Measurements from ENCODE around the gene HOXA4. TPM values are rescaled to one million over a fixed set of nuclear protein-coding genes. Genes with fewer than 3 reads are reported as not detected.

Gene HOXA4
- total and polyA plus RNA-seq, 2 experiments from 2014 or later = not detected

DNA sequence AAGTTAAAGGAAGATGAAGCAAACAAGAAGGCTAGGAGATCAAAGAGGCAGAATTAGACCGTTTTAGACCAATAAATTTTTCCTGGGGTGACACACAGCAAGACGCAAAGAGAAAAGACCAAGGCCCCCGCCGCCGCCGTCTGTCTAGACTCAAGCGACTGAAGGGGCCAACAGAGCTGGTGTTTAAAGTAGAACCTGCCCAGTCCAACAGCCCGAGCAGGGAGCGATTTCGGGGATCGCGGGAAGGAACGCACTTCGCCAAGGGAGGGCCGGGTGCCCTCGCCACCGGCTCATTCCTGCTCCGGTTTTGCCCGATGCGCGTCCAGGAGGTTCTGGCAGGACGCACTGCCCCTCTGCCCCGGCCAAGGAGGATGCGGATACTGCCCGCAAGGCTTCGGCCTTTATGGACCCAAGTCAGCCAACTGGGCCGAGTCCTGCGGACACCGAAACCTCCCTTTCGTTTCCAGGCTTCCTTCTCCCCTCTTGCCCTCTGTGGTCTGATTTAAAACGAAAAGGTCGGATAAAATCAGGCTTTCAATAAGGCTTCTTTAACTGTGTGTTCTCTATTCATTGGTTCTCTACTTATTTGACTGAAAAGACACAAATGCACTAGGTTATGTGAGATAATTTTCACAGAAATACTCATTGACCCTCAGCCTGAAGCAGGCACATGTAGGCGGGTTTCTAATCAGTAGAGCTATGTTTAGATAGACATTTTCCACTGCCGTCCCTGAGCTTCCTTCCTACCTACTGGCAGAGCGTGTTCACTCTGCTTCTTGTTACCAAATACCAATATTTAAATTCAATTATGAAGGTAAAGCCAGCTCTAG, 28.1 kb upstream of the HOXA4 start:
- Mint-ChIP-seq H3K27me3 (ENCODE audit: insufficient read depth, low read depth, poor library complexity) (peaks cover 99% of the 10 kb centered on the region), H3K27ac (no peak overlapping the region), H3K4me1 (peaks cover 11% of the 10 kb centered on the region), H3K9me3 (peaks cover 12% of the 10 kb centered on the region; the same call in 2 of the 3 replicates), H3K4me3 (no peak overlapping the region; the same call in 2 of the 3 replicates), H3K36me3 (ENCODE audit: low read depth) (no peaks in the 10 kb centered on the region; the same call in 2 of the 3 replicates)
- Histone ChIP-seq H3K27me3 (ENCODE audit: insufficient read depth) (peaks cover 100% of the 10 kb centered on the region), H3K36me3 (ENCODE audit: insufficient read depth) (no peaks in the 10 kb centered on the region), H4K20me1 (replicated peaks; ENCODE audit: insufficient read depth) (peaks cover 48% of the 10 kb centered on the region), H3K27ac (ENCODE audit: low read depth) (no peak overlapping the region), H3K4me2 (no peak overlapping the region), H3K4me3 (no peak overlapping the region), H3K9me2 (ENCODE audit: insufficient read depth) (no peaks in the 10 kb centered on the region), H3K79me2 (replicated peaks; ENCODE audit: insufficient read depth) (no peaks in the 10 kb centered on the region), H3F3A (replicated peaks; ENCODE audit: low read depth) (peaks cover 19% of the 10 kb centered on the region), H2AFZ (no peak overlapping the region), H3K4me1 (ENCODE audit: insufficient read depth) (peaks cover 4% of the 10 kb centered on the region; the same call in 1 of the 2 replicates)
- DNase-seq (ENCODE audit: low spot score) (peak; percentile 46), ATAC-seq (no peak)
- TF ChIP-seq, protein P1, sequence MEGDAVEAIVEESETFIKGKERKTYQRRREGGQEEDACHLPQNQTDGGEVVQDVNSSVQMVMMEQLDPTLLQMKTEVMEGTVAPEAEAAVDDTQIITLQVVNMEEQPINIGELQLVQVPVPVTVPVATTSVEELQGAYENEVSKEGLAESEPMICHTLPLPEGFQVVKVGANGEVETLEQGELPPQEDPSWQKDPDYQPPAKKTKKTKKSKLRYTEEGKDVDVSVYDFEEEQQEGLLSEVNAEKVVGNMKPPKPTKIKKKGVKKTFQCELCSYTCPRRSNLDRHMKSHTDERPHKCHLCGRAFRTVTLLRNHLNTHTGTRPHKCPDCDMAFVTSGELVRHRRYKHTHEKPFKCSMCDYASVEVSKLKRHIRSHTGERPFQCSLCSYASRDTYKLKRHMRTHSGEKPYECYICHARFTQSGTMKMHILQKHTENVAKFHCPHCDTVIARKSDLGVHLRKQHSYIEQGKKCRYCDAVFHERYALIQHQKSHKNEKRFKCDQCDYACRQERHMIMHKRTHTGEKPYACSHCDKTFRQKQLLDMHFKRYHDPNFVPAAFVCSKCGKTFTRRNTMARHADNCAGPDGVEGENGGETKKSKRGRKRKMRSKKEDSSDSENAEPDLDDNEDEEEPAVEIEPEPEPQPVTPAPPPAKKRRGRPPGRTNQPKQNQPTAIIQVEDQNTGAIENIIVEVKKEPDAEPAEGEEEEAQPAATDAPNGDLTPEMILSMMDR (conservative IDR thresholded peaks at IDR 0.05; ENCODE audit: low read depth in 2 of 2) = no peak
- TF ChIP-seq EZH2 (IDR thresholded peaks at IDR 0.05; ENCODE audit: low read depth, unreplicated experiment) (peak; percentile 97), EZH2phosphoT487 (IDR thresholded peaks at IDR 0.05; ENCODE audit: unreplicated experiment) (peak; percentile 73)
- TF ChIP-seq, protein P2, sequence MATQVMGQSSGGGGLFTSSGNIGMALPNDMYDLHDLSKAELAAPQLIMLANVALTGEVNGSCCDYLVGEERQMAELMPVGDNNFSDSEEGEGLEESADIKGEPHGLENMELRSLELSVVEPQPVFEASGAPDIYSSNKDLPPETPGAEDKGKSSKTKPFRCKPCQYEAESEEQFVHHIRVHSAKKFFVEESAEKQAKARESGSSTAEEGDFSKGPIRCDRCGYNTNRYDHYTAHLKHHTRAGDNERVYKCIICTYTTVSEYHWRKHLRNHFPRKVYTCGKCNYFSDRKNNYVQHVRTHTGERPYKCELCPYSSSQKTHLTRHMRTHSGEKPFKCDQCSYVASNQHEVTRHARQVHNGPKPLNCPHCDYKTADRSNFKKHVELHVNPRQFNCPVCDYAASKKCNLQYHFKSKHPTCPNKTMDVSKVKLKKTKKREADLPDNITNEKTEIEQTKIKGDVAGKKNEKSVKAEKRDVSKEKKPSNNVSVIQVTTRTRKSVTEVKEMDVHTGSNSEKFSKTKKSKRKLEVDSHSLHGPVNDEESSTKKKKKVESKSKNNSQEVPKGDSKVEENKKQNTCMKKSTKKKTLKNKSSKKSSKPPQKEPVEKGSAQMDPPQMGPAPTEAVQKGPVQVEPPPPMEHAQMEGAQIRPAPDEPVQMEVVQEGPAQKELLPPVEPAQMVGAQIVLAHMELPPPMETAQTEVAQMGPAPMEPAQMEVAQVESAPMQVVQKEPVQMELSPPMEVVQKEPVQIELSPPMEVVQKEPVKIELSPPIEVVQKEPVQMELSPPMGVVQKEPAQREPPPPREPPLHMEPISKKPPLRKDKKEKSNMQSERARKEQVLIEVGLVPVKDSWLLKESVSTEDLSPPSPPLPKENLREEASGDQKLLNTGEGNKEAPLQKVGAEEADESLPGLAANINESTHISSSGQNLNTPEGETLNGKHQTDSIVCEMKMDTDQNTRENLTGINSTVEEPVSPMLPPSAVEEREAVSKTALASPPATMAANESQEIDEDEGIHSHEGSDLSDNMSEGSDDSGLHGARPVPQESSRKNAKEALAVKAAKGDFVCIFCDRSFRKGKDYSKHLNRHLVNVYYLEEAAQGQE (IDR thresholded peaks at IDR 0.05; ENCODE audit: unreplicated experiment) = no peak

DNA sequence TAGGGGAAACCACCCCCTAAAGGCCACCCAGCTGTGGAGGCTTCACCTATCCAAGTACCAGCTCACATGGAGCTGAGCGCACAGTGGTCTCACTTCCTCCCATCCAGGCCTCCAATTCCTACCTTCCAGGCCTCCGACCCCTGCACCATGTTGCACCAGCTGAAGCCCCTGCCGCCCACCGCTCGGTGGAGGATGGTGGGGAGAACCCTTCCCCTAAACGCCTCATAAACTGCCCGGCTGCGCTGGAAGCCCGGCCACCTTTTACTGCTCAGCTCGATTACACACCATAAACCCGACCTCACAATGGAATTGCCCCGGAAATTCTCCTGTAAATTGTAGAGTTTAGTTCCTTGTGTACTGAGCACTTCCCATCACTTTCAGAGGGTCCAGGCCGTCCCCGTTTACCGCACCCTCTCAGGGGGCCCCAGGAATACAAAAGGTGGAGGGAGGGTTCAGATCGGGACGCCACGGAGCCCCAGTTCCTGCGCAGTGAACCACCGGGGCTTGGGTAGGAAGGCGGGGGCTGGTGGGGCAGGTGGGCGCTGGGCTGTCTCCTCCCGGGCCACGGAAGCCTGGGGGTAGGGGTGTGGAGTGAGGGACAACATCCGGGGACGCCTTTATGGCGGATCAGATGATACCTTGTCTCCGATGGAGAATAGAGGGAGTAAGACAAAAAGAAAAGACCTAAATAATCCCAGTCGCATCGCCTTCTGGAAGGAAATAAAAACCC, 27.3 kb upstream of the HOXA4 start:
- Histone ChIP-seq H3K9me2 (ENCODE audit: insufficient read depth) (no peaks in the 10 kb centered on the region), H3K36me3 (ENCODE audit: insufficient read depth) (no peaks in the 10 kb centered on the region), H4K20me1 (replicated peaks; ENCODE audit: insufficient read depth) (peaks cover 50% of the 10 kb centered on the region), H3K79me2 (replicated peaks; ENCODE audit: insufficient read depth) (no peaks in the 10 kb centered on the region), H3F3A (replicated peaks; ENCODE audit: low read depth) (peaks cover 24% of the 10 kb centered on the region), H3K4me3 (no peak overlapping the region), H2AFZ (no peak overlapping the region), H3K4me1 (ENCODE audit: insufficient read depth) (peaks cover 4% of the 10 kb centered on the region; the same call in 1 of the 2 replicates), H3K27me3 (ENCODE audit: insufficient read depth) (peaks cover 100% of the 10 kb centered on the region), H3K4me2 (no peak overlapping the region), H3K27ac (ENCODE audit: low read depth) (no peak overlapping the region)
- Mint-ChIP-seq H3K27ac (no peak overlapping the region), H3K36me3 (ENCODE audit: low read depth) (no peaks in the 10 kb centered on the region; the same call in 2 of the 3 replicates), H3K4me1 (peaks cover 11% of the 10 kb centered on the region), H3K27me3 (ENCODE audit: insufficient read depth, low read depth, poor library complexity) (peaks cover 99% of the 10 kb centered on the region), H3K9me3 (peaks cover 12% of the 10 kb centered on the region; the same call in 2 of the 3 replicates), H3K4me3 (no peak overlapping the region; the same call in 2 of the 3 replicates)
- no peak for DNase-seq (ENCODE audit: low spot score)
- TF ChIP-seq EZH2phosphoT487 (IDR thresholded peaks at IDR 0.05; ENCODE audit: unreplicated experiment) (peak; percentile 87), EZH2 (IDR thresholded peaks at IDR 0.05; ENCODE audit: low read depth, unreplicated experiment) (peak; percentile 92)
- TF ChIP-seq, protein P1 (conservative IDR thresholded peaks at IDR 0.05; ENCODE audit: low read depth in 2 of 2) = no peak
- TF ChIP-seq, protein P2 (IDR thresholded peaks at IDR 0.05; ENCODE audit: unreplicated experiment) = no peak
- TF ChIP-seq, protein P3, sequence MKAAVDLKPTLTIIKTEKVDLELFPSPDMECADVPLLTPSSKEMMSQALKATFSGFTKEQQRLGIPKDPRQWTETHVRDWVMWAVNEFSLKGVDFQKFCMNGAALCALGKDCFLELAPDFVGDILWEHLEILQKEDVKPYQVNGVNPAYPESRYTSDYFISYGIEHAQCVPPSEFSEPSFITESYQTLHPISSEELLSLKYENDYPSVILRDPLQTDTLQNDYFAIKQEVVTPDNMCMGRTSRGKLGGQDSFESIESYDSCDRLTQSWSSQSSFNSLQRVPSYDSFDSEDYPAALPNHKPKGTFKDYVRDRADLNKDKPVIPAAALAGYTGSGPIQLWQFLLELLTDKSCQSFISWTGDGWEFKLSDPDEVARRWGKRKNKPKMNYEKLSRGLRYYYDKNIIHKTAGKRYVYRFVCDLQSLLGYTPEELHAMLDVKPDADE (IDR thresholded peaks at IDR 0.05) = no peak
- ATAC-seq = no peak

Data from GM23338 (cell line).